ENCODE data around the gene NR6A1. TPM values are rescaled to one million over a fixed set of nuclear protein-coding genes. Genes with fewer than 3 reads are reported as not detected.

Gene NR6A1
- total RNA-seq, 1 donor from 2014 or later: 0.81 TPM

DNA sequence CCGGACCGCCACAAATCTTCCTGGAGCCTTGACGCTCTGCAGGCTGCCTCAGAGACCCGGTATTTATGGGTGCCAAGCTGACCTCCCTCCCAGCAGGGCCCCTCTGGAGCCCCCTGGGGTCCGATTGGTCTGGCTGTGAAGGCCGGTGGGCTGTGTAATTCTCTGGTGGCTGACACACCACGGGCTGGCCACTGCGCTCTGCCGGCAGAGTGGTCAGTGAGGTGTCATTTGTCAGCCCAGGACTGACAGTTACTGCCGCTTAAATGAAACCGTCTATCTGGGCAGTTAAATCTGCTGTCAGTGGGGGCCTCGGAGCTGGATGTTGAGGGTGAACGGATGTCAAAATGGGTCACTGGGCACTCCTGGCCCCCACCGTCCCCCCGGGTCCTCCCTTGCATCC is 274.6 kb downstream of the NR6A1 start:
- intact Hi-C loops (cut with micrococcal nuclease): no loop called here

DNA sequence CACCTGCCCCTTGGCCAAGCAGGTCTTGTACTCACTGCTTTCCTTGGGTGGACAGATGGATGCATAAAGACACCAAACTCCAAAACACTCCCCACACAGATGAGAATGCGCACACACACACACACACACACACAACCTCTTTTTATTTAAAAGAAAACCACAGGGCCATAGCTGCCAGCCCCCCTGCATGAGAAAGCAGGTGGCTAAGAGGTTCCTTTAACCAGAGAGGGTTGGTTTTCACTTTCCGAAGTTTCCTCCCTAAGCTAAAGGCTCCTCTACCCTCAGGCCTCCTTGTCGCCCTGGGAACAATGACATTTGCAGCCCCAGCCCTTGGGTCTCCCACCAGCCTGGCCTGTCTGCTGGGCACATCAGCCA is 275.0 kb downstream of the NR6A1 start:
- intact Hi-C loops (cut with micrococcal nuclease): no loop called here

DNA sequence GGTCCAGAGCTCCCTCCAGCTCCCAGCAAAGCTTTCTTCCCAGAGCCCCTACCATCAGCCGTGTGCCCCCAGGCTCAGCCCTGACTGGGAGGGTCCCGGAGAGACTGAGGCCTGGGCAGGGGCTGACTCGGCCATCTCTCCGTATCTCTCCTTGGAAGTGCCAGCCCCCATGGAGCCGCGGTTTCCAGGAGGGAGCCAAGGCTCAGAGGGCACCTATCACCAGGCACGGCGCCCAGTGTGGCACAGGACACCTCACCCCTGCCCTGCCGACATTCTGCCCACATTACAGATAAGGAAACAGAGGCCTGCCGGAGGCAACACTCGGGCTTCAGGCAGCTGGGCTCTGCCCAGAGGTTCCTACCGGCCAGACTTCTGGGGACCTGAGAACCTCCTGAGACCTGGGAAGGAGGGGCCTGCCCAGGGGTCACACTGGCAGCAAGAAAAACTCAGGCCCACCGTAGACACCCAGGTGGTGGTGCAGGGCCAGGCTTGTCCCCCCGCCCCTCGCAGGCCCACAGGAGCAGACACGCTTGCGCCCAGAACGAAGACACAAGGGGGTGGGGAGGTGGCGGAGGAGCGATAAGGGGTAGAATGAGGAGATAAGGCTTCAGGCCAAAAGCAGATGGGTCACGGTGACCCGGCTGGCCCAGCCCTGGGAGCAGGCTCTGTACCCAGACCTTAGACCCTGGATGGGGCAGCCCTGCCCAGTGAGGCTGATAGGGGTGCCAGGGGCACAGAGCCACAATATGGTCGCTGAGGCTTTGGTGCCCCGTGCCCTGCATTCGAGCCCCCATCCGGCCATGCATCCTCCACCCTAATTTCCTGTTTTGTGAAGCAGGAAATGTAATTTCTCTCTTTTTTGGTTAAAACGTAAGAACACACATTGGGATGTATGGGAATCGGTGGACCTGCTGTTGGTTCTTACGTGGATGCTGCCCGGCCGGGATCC is 275.7 kb downstream of the NR6A1 start:
- intact Hi-C loops (cut with micrococcal nuclease): no loop called here

GRCh38 chr9:124493794-124494479 is 277.2 kb downstream of the NR6A1 start:
- intact Hi-C loops (cut with micrococcal nuclease): no loop called here

GRCh38 chr9:124493218-124493617 is 277.9 kb downstream of the NR6A1 start:
- intact Hi-C loops (cut with micrococcal nuclease): no loop called here

DNA sequence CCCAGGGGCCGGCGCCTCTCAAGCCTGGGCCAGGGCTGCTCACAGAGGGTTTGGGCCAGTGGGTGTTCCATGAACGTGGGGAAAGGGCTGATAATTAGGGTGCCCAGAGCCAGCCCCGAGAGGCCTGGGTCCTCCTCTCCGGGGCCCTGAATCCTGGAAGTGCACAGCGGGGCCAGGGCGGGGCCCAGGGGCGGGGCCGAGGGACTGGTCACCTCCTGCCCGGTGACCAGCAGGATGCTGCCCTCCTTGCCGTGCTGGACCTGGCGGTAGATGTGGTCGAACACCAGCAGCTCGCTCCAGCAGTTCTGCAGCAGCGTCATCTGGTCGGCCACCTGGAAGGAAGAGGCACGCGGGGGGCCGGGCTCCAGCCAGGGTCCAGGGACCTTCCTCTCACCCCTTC is 278.3 kb downstream of the NR6A1 start:
- intact Hi-C loops (cut with micrococcal nuclease): no loop called here

- intact Hi-C loops (cut with micrococcal nuclease): no loop called here
Observed at GRCh38 chr9:124491049-124491975, 279.8 kb downstream of the NR6A1 start.

DNA sequence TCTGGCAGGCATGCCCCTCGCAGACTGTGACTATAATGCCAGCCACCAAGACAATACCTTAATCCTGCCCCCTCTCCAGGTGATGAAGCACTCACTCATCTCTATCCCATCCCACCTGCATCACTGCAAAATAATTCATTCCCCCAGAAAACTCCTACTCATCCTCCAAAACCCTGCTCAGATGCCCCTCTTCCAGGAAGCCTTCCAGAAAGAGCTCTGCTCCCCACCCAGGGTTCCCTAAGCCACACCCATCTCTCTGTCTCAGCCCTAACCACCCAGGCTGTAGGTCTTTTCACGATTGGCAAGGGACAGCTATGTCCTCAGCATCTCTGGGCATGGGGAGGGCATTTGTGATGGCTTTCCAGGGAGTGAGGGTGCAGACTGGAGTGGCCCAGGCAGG is 281.1 kb downstream of the NR6A1 start:
- intact Hi-C loops (cut with micrococcal nuclease): no loop called here

DNA sequence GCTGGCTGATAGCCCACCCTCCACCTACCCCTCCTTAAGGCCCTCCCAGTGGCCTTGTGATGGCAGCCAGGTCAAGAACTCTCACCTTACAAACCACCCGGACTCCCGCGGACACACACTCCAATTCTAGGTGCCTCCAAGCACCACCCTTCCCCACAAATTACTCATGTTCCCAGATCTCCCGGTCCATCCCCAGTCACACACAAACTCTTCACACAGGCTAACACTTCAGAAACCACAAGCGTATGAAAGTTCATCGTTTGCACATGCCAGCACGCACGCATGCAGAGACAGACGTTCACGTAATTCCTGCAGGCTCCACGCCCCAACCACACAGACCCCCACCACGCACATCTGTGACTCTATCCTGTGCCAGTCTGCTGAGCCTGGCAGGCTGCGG is 281.9 kb downstream of the NR6A1 start:
- intact Hi-C loops (cut with micrococcal nuclease): no loop called here

DNA sequence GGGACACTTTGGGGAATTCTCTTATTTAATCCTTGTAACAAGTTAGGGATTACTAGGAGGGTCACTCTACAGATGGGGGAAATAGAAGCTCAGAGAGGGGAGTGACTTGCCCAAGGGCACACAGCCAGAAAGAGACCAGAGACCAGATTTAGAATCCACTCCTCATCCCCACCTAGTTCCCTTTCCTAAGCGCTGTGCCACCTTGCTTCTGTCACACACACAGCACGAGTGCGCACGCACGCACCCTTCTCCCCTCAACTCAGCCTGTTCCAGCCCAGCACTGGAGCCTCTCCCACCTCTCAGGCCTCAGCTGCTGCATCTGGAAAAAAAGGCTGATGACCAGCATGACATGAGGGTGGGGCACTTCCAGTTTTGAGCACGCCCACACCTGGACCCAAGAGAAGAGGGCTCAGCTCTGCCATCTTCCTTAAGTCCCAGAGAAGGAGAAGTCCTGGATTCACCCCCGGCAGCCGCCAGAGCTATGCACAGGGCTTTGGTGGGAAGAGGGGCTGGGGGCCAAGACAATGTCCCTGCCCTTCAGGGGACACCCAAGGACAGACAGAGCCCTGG is 282.4 kb downstream of the NR6A1 start:
- intact Hi-C loops (cut with micrococcal nuclease): no loop called here

GRCh38 chr9:124487260-124488182 is 283.6 kb downstream of the NR6A1 start:
- intact Hi-C loops (cut with micrococcal nuclease): no loop called here

DNA sequence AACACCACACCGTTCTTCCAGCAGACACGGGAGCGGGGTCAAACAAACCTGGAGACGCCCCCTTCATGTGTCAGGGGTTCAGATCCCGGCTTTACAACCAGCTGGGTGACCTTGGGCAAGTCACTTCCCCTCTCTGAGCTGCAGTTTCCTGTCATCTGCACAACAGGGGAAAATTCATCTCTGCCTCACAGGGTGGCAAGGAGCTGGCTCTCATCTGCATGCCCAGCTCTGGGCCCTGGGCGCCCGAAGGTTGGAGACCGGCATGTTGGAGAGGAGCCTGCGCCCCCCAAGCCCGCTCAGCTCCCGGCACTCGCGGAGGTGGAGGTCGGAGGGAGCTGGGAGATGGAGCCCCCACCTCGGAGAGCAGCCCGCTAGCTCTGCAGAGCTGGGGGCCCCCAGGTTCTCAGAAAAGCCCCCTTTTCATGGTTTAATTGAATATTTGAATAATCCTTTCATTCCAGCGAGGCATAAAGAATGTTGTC is 284.3 kb downstream of the NR6A1 start:
- intact Hi-C loops (cut with micrococcal nuclease): no loop called here

- intact Hi-C loops (cut with micrococcal nuclease): no loop called here
Observed at GRCh38 chr9:124485936-124486335, 285.2 kb downstream of the NR6A1 start.

GRCh38 chr9:124485201-124485600 is 285.9 kb downstream of the NR6A1 start:
- intact Hi-C loops (cut with micrococcal nuclease): no loop called here

DNA sequence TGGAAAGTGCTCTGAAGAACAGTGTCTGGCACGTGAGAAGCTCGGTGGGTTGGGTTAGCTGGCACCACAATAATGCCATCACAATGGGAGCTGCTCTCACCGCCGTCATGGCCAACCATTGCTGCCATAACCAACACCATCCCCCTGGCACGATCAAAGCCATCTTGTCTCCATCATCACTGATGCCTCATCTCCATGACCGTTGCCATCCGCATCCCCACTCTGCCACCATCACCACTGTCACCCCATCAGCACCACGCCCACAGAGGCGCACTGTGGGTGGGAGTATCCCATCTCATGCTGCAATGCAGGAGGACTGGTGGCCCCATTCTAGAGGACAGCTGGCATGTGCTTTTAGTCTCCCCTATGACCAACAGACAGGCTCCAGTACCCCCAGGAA is 287.6 kb downstream of the NR6A1 start:
- intact Hi-C loops (cut with micrococcal nuclease): no loop called here

- intact Hi-C loops (cut with micrococcal nuclease): no loop called here
Observed at GRCh38 chr9:124482431-124483031, 288.6 kb downstream of the NR6A1 start.

- intact Hi-C loops (cut with micrococcal nuclease): no loop called here
Observed at GRCh38 chr9:124481115-124481514, 290.0 kb downstream of the NR6A1 start.

DNA sequence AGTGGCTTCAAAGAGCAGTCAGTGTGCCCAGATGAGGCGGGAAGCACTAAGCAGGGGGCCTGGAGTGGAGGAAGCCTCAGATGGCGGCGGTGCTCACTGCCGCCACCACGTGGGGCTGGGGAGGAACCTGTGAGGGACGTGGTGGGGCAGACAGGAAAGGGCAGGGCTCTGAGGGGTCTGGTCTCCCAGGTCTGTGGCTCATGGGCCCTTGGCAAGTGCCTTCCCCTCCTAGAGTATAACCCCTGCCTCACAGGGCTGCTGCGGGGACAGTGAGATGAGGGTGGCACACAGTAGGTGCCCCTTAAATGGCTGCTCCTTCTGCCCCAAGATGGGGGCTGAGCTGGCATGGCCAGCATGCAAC is 290.5 kb downstream of the NR6A1 start:
- intact Hi-C loops (cut with micrococcal nuclease): no loop called here

GRCh38 chr9:124479947-124480620 is 291.0 kb downstream of the NR6A1 start:
- intact Hi-C loops (cut with micrococcal nuclease): no loop called here

Data from T-helper 1 cell treated with Interleukin-12 subunit alpha and Interleukin-12 subunit beta and Interleukin-4 antibody, amounts not matched to agents 30 ng/mL and 1 ng/mL, for 36 hours (primary cell).